Gastrocnemius medialis (tissue), 4 donors: ENCODE measurements around the gene LMNTD1.

ENCODE experiments used
- POLR2A ChIP-seq, 2 donors: fragments of 450-650 bp; IDR thresholded peaks; one replicate each; pipeline ENCODE4 v1.6.1; 2017; ENCODE audit warnings: antibody characterized with exemption in 2 of 2, mild to moderate bottlenecking in 2 of 2, moderate library complexity in 2 of 2
- TF ChIP-seq, protein P1 (sequence below), 5 experiments: fragments of 450-650 bp in 3 of 5; fragments of 200-600 bp in 2 of 5; sonication (generic) in 2 of 5; IDR thresholded peaks in 4 of 5; conservative IDR thresholded peaks in 1 of 5; 1 replicate in 4 of 5; 2 replicates in 1 of 5; pipeline ENCODE4 v1.5.1; 2016 to 2019; ENCODE audit warnings: antibody characterized with exemption in 5 of 5, mild to moderate bottlenecking in 3 of 5, moderate library complexity in 3 of 5

DNA sequence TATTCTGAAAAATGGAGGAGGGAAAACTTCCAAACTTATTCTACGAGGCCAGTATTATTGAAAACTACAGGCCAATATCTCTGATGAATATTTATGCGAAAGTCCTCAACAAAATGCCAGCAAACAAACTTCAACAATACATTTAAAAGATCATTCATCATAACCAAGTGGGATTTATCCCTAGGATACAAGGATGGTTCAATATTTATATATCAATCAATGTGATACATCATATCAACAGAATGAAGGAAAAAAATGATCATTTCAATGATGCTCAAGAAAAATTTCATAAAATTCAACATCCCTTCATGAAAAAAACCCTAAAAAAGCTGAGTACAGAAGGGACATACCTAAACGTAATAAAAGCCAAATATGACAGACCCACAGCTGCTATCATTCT is 45.9 kb upstream of the LMNTD1 start:
- no peak for TF ChIP-seq POLR2A (IDR thresholded peaks at IDR 0.05)
- TF ChIP-seq, protein P1, sequence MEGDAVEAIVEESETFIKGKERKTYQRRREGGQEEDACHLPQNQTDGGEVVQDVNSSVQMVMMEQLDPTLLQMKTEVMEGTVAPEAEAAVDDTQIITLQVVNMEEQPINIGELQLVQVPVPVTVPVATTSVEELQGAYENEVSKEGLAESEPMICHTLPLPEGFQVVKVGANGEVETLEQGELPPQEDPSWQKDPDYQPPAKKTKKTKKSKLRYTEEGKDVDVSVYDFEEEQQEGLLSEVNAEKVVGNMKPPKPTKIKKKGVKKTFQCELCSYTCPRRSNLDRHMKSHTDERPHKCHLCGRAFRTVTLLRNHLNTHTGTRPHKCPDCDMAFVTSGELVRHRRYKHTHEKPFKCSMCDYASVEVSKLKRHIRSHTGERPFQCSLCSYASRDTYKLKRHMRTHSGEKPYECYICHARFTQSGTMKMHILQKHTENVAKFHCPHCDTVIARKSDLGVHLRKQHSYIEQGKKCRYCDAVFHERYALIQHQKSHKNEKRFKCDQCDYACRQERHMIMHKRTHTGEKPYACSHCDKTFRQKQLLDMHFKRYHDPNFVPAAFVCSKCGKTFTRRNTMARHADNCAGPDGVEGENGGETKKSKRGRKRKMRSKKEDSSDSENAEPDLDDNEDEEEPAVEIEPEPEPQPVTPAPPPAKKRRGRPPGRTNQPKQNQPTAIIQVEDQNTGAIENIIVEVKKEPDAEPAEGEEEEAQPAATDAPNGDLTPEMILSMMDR (IDR thresholded peaks at IDR 0.05 in 4 of 5, conservative IDR thresholded peaks at IDR 0.05 in 1 of 5): no peak
